HepG2 (cell line): ENCODE measurements around the gene RBBP8NL.

Experiments
- CHD4 ChIP-seq: fragments of 200-600 bp; sonication (generic); IDR thresholded peaks from 2 replicates; pipeline ENCODE4 v1.7.0; 2017; ENCODE audit warnings: mild to moderate bottlenecking, low read length, borderline replicate concordance
- ETS1 ChIP-seq: sonication (generic); formaldehyde crosslinking; IDR thresholded peaks from 2 replicates; pipeline ENCODE4 v1.4.0; 2020; ENCODE audit warnings: missing genetic modification reagents
- GLI4 ChIP-seq: sonication (generic); formaldehyde crosslinking; IDR thresholded peaks from 2 replicates; pipeline ENCODE4 v1.5.1; 2020; ENCODE audit warnings: missing genetic modification reagents, mild to moderate bottlenecking, moderate library complexity, borderline replicate concordance
- REXO4 ChIP-seq: sonication (generic); formaldehyde crosslinking; IDR thresholded peaks from 2 replicates; pipeline ENCODE4 v1.8.0; 2022; ENCODE audit warnings: missing genetic modification reagents, mild to moderate bottlenecking, borderline replicate concordance
- ZBTB26 ChIP-seq: IDR thresholded peaks from 2 replicates; pipeline ENCODE4 v1.6.1; 2016; ENCODE audit warnings: missing compliant biosample characterization, missing genetic modification reagents, borderline replicate concordance
- ZBTB8A ChIP-seq: sonication (generic); formaldehyde crosslinking; IDR thresholded peaks from 2 replicates; pipeline ENCODE4 v1.4.0; 2020; ENCODE audit warnings: mild to moderate bottlenecking, low read depth, missing genetic modification reagents, borderline replicate concordance
- ZNF350 ChIP-seq: sonication (generic); formaldehyde crosslinking; IDR thresholded peaks from 2 replicates; pipeline ENCODE4 v1.4.0; 2020; ENCODE audit warnings: mild to moderate bottlenecking, low read depth, missing genetic modification reagents, borderline replicate concordance
- TF ChIP-seq, protein P1 (sequence below): sonication (generic); formaldehyde crosslinking; IDR thresholded peaks from 2 replicates; pipeline ENCODE4 v1.4.0; 2020; ENCODE audit warnings: missing genetic modification reagents

DNA sequence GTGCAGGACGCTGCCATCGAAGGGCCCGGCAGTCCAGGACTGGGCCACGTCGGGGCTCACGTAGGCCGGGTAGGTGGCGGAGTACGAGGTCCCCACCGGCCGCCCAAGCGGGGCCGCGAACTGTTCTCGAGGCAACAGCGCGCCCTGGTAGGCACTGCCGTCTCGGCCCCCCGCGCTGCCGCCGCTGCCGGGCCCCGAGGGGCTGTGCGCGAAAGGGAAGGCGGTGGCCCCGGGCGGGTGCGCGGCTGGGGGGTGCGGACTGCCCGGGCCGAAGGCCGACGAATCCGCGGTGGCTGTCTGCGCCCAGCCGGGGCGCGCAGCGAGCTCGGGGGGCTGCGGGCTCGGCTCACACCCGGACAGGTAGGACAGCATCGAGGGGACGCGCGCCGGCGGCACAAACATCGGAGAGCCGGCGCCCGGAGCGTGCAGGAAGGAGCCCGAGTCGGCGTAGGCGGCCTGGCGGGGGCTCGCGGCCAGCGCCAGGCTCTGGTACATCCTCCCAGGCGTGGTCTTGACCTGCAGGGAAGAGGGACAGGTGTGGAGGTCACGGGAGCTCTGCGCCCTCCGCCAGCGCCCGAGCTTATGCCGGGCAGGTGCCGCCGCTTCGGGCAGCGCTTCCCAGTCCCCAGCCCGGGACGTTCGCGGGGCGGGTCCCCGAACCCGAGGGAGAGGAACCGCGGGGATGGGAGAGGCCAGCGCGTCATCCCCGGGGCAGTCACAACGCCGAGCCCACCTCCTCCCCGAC, 47.9 kb upstream of the RBBP8NL start:
- TF ChIP-seq, protein P1, sequence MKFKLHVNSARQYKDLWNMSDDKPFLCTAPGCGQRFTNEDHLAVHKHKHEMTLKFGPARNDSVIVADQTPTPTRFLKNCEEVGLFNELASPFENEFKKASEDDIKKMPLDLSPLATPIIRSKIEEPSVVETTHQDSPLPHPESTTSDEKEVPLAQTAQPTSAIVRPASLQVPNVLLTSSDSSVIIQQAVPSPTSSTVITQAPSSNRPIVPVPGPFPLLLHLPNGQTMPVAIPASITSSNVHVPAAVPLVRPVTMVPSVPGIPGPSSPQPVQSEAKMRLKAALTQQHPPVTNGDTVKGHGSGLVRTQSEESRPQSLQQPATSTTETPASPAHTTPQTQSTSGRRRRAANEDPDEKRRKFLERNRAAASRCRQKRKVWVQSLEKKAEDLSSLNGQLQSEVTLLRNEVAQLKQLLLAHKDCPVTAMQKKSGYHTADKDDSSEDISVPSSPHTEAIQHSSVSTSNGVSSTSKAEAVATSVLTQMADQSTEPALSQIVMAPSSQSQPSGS (CRISPR knock-in tag), result no peak
- TF ChIP-seq GLI4 (CRISPR knock-in tag), result no peak
- TF ChIP-seq ETS1 (CRISPR knock-in tag), result no peak
- TF ChIP-seq ZNF350 (CRISPR knock-in tag), result no peak
- no peak for TF ChIP-seq REXO4
- TF ChIP-seq CHD4, result no peak
- TF ChIP-seq ZBTB8A, result no peak
- no peak for TF ChIP-seq ZBTB26 (CRISPR knock-in tag)
